Liver (tissue), 3 donors: ENCODE results near the gene MAD2L1.

Experiments used
- FOXA1 ChIP-seq: IDR thresholded peaks from 2 replicates; pipeline ENCODE4 v1.6.1; 2016; ENCODE audit warnings: antibody characterized with exemption
- FOXA2 ChIP-seq: IDR thresholded peaks from 2 replicates; pipeline ENCODE4 v1.6.1; 2016; ENCODE audit warnings: antibody characterized with exemption
- GABPA ChIP-seq, 2 donors: IDR thresholded peaks in 1 of 2; conservative IDR thresholded peaks in 1 of 2; 2 replicates each; pipeline ENCODE4 v1.6.1; 2016; ENCODE audit warnings: antibody characterized with exemption in 2 of 2, mild to moderate bottlenecking in 1 of 2, moderate library complexity in 1 of 2
- JUND ChIP-seq, 2 donors: IDR thresholded peaks; 2 replicates each; pipeline ENCODE4 v1.6.1; 2016; ENCODE audit warnings: antibody characterized with exemption in 2 of 2
- RAD21 ChIP-seq, 2 donors: IDR thresholded peaks; 2 replicates each; pipeline ENCODE4 v1.6.1; 2016; ENCODE audit warnings: antibody characterized with exemption in 2 of 2, mild to moderate bottlenecking in 2 of 2
- RXRA ChIP-seq, 2 donors: IDR thresholded peaks; 2 replicates each; pipeline ENCODE4 v1.6.1; 2017 to 2018; ENCODE audit warnings: antibody characterized with exemption in 2 of 2, mild to moderate bottlenecking in 1 of 2
- SP1 ChIP-seq: IDR thresholded peaks from 2 replicates; pipeline ENCODE4 v1.6.1; 2018; ENCODE audit warnings: antibody characterized with exemption, mild to moderate bottlenecking
- YY1 ChIP-seq: IDR thresholded peaks from 2 replicates; pipeline ENCODE4 v1.6.1; 2016; ENCODE audit warnings: antibody characterized with exemption, mild to moderate bottlenecking
- TF ChIP-seq, protein P1 (sequence below): fragments of 150-350 bp; IDR thresholded peaks from 2 replicates; pipeline ENCODE4 v1.5.1; 2017; ENCODE audit warnings: improper control_type of control experiment, low read depth, low read length; ENCODE audit not compliant: missing input control
- TF ChIP-seq, protein P2 (sequence below): IDR thresholded peaks from 2 replicates; pipeline ENCODE4 v1.6.1; 2016; ENCODE audit warnings: antibody characterized with exemption
- TF ChIP-seq, protein P3 (sequence below): IDR thresholded peaks from 2 replicates; pipeline ENCODE4 v1.6.1; 2016; ENCODE audit warnings: antibody characterized with exemption, mild to moderate bottlenecking
- donor health status: healthy.
- donor health status: healthy.

DNA sequence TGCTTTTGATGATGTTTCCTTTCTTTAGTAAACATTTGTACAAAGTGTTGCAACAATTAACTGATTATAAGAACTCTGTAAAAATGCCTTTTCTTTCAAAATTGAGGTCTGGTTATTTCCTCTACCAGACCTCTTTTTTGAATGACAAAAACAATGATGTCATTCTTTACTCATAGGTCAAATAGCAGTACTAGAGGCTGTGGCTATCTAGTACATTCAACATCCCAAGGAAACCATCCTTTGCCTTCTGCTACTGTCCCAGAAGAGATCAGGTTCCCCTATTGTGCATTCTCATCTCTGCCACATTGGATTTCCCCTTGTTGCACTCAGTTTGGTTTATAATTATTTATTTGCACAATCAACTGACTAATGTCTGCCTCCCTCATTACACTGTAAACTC is 19.1 kb upstream of the MAD2L1 start:
- TF ChIP-seq, protein P1, sequence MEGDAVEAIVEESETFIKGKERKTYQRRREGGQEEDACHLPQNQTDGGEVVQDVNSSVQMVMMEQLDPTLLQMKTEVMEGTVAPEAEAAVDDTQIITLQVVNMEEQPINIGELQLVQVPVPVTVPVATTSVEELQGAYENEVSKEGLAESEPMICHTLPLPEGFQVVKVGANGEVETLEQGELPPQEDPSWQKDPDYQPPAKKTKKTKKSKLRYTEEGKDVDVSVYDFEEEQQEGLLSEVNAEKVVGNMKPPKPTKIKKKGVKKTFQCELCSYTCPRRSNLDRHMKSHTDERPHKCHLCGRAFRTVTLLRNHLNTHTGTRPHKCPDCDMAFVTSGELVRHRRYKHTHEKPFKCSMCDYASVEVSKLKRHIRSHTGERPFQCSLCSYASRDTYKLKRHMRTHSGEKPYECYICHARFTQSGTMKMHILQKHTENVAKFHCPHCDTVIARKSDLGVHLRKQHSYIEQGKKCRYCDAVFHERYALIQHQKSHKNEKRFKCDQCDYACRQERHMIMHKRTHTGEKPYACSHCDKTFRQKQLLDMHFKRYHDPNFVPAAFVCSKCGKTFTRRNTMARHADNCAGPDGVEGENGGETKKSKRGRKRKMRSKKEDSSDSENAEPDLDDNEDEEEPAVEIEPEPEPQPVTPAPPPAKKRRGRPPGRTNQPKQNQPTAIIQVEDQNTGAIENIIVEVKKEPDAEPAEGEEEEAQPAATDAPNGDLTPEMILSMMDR = no peak
- TF ChIP-seq, protein P2, sequence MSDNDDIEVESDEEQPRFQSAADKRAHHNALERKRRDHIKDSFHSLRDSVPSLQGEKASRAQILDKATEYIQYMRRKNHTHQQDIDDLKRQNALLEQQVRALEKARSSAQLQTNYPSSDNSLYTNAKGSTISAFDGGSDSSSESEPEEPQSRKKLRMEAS = no peak
- TF ChIP-seq JUND (IDR thresholded peaks at IDR 0.05) (no peak), FOXA1 (no peak), RAD21 (IDR thresholded peaks at IDR 0.05) (no peak), GABPA (IDR thresholded peaks at IDR 0.05 in 1 of 2, conservative IDR thresholded peaks at IDR 0.05 in 1 of 2) (no peak), SP1 (no peak), FOXA2 (no peak), YY1 (no peak), RXRA (IDR thresholded peaks at IDR 0.05) (no peak)
- TF ChIP-seq, protein P3, sequence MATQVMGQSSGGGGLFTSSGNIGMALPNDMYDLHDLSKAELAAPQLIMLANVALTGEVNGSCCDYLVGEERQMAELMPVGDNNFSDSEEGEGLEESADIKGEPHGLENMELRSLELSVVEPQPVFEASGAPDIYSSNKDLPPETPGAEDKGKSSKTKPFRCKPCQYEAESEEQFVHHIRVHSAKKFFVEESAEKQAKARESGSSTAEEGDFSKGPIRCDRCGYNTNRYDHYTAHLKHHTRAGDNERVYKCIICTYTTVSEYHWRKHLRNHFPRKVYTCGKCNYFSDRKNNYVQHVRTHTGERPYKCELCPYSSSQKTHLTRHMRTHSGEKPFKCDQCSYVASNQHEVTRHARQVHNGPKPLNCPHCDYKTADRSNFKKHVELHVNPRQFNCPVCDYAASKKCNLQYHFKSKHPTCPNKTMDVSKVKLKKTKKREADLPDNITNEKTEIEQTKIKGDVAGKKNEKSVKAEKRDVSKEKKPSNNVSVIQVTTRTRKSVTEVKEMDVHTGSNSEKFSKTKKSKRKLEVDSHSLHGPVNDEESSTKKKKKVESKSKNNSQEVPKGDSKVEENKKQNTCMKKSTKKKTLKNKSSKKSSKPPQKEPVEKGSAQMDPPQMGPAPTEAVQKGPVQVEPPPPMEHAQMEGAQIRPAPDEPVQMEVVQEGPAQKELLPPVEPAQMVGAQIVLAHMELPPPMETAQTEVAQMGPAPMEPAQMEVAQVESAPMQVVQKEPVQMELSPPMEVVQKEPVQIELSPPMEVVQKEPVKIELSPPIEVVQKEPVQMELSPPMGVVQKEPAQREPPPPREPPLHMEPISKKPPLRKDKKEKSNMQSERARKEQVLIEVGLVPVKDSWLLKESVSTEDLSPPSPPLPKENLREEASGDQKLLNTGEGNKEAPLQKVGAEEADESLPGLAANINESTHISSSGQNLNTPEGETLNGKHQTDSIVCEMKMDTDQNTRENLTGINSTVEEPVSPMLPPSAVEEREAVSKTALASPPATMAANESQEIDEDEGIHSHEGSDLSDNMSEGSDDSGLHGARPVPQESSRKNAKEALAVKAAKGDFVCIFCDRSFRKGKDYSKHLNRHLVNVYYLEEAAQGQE = no peak
